GM19455 (cell line): ENCODE results near the gene EHF.
"Not testable (repeated sequence)": the region's sequence is repeated elsewhere in the genome, so short reads cannot be mapped to it uniquely, and the experiment has no call there.

Experiments
- ATAC-seq: cut with Tn5 transposase; IDR thresholded peaks from one replicate; pipeline ENCODE4 v1.9.1; 2021; ENCODE audit not compliant: unreplicated experiment

EHF gene

DNA sequence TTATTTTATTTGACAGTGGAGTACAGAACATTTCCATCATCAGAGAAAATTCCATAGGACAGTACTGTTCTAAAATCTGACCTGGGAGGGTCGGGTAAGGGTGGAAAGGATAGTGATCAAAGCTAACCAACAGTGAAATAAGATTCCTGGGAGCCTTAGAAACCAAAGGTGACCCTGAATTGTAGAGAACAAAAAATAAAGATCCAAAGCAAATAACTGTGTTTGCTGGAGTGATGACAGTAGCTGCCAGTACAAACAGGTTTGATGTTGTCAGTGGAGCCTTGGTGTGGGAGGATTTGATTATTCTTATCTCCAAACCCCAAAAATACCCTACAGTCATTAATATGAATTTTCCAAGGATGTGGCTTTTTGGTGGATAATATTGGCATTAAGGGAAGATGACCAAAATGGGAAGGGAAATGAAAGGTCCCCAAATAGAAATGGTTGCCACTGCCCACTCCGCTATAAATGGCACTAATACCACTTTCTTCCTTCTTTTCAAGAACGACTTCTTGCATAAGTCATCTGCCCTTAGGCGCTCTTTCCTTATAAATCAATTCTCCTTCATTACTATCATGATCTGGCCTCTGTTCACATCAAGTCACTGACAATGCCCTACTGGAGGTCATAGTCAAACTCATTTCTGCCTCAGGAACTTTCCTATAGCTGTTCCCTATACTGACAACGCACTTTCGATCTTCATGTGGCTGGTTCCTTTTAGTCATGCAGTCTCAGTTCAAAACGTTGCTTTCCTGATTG, 44.4 kb downstream of the EHF start:
- no peak for ATAC-seq

DNA sequence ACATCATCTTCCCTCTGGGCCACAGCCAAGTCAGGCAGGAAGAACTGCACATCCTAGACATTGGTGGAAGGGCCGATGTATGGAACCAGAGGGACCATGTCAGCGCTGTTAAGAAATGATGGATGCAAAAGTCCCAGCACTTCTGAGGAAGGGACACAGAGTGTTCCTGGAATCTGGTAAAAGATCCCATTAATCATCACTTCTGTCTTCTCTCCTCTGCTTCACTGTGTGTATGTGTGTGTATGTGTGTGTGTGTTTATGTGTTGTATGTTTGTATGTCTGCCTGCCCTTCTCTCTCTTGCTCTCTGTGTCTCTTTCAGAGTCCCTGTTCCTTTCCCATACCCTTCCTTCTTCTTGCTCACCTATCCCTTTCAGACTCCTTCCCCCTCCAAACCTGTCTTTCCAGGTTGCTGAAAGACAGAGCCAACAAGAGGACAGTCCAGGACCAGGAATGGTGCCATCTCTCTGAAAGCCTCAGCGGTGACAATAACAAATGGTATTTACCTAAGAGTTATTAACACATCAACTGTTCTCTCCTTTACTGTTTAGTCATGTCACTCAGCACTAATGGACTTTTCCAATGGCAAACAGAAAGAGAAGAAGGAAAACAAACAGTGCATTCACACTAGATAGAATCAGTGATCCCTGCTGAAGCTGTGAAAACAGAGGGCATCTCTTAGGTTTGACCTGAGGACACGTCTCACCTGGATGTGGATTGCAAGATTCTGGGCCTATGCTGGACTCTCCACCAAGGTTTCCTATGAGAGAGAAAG, 47.1 kb downstream of the EHF start:
- no peak for ATAC-seq

- no peak for ATAC-seq
Observed at GRCh38 chr11:34668583-34669053, 47.7 kb downstream of the EHF start.

DNA sequence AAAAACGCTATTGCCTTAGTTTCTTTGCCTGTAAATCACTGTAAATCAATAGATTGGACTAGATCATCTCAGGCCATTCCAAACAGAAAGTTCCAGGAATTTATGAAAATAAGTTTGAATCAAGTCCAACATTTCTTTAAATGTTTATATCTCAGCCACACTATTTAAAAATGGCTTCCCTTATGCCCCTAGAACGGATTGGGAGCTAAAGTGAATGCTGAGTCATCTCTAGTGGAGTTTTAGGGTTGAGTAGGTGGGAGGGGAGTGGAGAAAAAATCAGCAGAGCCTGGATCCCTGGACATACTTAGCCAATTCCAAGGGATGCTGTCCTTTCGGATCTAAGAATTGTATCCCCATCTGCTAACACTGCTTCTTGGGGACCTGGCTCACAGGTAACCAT, 48.6 kb downstream of the EHF start:
- no peak for ATAC-seq

GRCh38 chr11:34671117-34671516, 50.2 kb downstream of the EHF start:
- no peak for ATAC-seq

DNA sequence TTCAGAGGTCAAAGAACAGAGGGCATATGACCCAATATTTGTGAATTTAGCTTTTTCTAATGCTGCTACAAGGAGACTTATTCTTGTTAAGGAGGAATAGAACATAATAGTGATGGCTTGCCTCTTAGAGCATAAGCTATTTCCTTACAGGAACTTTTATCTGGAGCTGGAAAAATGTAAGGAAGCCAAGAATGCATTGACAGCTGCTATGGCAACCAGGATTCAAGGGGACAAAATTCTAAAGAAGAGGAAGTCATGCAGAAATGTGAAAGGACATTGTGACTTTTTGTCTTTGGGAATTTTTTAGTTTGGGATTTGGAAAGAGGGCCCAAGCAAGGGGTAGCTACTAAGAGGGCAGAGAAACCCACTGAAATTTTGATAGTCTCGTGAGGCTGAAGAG, 51.1 kb downstream of the EHF start:
- ATAC-seq: no peak

DNA sequence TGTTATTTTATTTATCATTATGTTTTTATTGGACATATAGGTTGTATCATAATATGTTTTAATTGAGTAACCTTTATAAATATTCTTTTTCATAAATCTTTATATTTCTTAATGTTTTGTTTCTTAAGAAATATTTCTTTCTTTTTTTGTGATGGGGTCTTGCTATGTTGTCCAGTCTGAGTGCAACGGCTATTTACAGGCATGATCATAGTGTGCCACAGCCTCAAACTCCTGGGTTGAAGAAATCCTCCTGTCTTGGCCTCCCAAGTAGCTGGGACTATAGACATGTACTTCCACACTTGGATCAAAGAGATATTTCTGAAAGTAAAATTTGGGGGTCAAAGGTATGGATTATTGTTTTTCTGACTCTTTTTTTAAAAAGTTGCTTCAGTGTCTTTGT, 53.1 kb downstream of the EHF start:
- no peak for ATAC-seq

- ATAC-seq: no peak
Observed at GRCh38 chr11:34676227-34676626, 55.3 kb downstream of the EHF start.

- no peak for ATAC-seq
Observed at GRCh38 chr11:34679681-34680080, 58.8 kb downstream of the EHF start.

DNA sequence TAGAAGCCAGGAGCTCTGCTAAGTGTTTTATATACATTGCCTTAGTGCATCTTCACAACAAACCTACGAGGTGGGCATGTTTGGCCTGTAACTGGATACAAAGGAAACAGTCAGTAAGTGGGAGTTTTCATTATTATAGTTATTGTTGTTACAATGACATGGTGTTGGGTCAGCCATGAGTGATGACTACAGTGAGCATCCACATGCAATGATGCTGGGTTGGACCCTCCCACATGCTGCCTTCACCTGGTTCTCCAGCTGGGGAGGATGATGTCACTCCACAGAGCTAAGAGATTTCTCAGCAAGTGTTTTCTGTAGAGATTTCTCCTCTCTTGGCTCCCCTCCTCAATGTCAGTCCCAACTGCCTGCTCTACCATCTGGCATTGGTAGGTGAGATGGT, 59.3 kb downstream of the EHF start:
- no peak for ATAC-seq

- no peak for ATAC-seq
Observed at GRCh38 chr11:34680918-34681586, 60.2 kb downstream of the EHF start.

GRCh38 chr11:34682825-34683224, 61.9 kb downstream of the EHF start:
- ATAC-seq: no peak

DNA sequence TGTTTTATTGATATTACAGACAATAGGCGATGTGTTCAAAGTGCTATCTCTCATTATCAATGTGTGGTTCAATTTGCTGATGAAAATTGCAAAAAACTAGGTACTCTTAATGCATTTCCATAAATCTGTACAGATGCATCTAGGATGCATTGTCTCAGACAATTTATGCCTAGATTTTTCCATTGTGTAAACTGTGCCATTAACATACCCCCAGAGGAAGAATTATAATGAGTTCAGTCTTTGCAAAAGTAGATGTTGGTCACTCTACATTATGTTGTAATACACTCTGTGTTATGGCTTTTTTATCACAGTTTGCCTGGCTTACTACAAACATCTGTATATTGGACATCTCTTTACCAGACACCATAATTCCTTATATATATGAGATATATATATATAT, 62.5 kb downstream of the EHF start:
- ATAC-seq: no peak

DNA sequence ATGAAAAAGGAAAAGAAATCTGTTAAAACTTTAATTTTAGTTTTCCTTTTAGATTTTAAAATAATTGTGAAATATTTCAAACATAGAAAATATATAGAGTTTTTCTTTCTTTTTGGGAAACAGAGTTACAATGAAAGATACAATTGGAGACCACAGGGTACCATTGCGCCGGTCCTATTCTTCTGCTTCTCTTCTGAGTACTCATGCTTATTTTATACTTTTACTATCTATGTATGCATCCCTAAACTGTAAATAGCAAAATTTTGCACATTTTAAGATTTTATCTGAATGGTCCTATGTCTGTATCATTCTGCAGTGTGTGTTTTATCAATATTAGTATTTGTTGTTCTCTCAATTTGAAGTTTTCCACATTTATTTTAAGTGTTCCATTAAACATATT, 65.0 kb downstream of the EHF start:
- ATAC-seq: no peak

- ATAC-seq: not testable (repeated sequence)
Observed at GRCh38 chr11:34692299-34692698, 71.4 kb downstream of the EHF start.

- ATAC-seq: no peak
Observed at GRCh38 chr11:34696862-34697261, 76.0 kb downstream of the EHF start.

GRCh38 chr11:34706709-34707461, 86.0 kb downstream of the EHF start:
- ATAC-seq: no peak

DNA sequence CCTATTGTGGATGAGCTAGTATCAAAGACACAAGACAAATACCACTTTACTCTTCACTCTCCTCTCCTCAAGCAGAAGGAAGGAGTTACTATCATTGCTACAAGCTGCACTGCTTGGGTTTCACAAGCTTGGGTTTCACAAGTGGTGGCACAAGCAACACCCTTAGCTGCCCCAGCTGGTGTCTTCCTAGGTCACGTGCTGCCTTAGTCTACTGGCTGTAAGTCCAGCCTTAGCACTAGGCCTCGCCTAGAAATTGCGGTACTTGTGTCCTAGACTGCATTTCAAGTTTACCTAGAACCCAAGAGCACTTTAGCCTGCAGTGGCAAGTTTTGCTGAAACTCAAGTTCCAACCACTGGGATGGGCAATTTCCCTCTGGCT, 86.6 kb downstream of the EHF start:
- no peak for ATAC-seq
